AG04450 (cell line): Measurements from ENCODE around the gene GNG2. TPM values are rescaled to one million over a fixed set of nuclear protein-coding genes. Genes with fewer than 3 reads are reported as not detected.

ENCODE experiments used
- CTCF ChIA-PET: fragments of 300-600, 350-600 bp; formaldehyde crosslinking; extraction: SDS; loops from one replicate; lab custom pipeline; 2022; ENCODE audit warnings: antibody characterized with exemption, inconsistent platforms; lab: Charles Lee
- POLR2A ChIA-PET: fragments of 350-600 bp; formaldehyde crosslinking; extraction: SDS; loops from one replicate; lab custom pipeline; 2021; ENCODE audit warnings: antibody characterized with exemption, inconsistent platforms; lab: Yijun Ruan, JAX
- DNase-seq: peaks from one replicate; pipeline ENCODE4 v3.0.0-alpha.2; 2011; ENCODE audit warnings: low read depth, low spot score
- H3K27ac ChIP-seq: one replicate; pipeline ENCODE4 v1.5.1; 2012; ENCODE audit warnings: low read depth, low read length, control low read depth
- H3K27me3 ChIP-seq: one replicate; pipeline ENCODE4 v1.6.0; 2012; ENCODE audit warnings: low read length; ENCODE audit not compliant: control insufficient read depth, insufficient read depth
- H3K4me3 ChIP-seq: 2 replicates; pipeline ENCODE4 v1.5.1; 2011; ENCODE audit warnings: mild to moderate bottlenecking, low read depth, low read length, control low read depth
- H3K9me3 ChIP-seq: 2 replicates; pipeline ENCODE4 v1.5.1; 2012; ENCODE audit warnings: low read length; ENCODE audit not compliant: control insufficient read depth, insufficient read depth
- CTCF ChIP-seq: IDR thresholded peaks from 2 replicates; pipeline ENCODE4 v1.5.1; 2011; ENCODE audit warnings: low read depth, low read length, control low read depth, inconsistent platforms
- polyA plus RNA-seq: library from polyadenylated mRNA; depleted of rRNA; stranded (reverse); fragments of >200 nt; gene quantifications from 2 replicates; pipeline ENCODE4 v1.2.3, GENCODE V29; 2011

GNG2 gene
- polyA plus RNA-seq, 1 experiment: 83.9 TPM

GRCh38 chr14:51867741-51868140, 7.3 kb downstream of the GNG2 start:
- no peak for DNase-seq
- ChIA-PET CTCF (no interaction called here), POLR2A (no interaction called here)
- Histone ChIP-seq H3K27ac (no peak overlapping the region), H3K4me3 (no peak overlapping the region), H3K27me3 (no peaks in the 10 kb centered on the region), H3K9me3 (no peaks in the 10 kb centered on the region)
- TF ChIP-seq CTCF: no peak

- no peak overlapping the region for H3K27ac ChIP-seq
- CTCF ChIA-PET: interaction anchor here (0.8 kb wide), 1 partner anchor 111 kb away, joined by 3 read pairs; no protein-coding TSS in a partner anchor
- POLR2A ChIA-PET: no interaction called here
Measured at GRCh38 chr14:51868405-51868804, 8.0 kb downstream of the GNG2 start.

GRCh38 chr14:51869411-51870100, 9.1 kb downstream of the GNG2 start:
- ChIA-PET POLR2A (no interaction called here), CTCF (interaction anchor here (0.8 kb wide), 1 partner anchor 109 kb away, joined by 3 read pairs; no protein-coding TSS in a partner anchor)
- TF ChIP-seq CTCF: no peak
- Histone ChIP-seq H3K9me3 (no peaks in the 10 kb centered on the region), H3K4me3 (no peak overlapping the region), H3K27me3 (no peaks in the 10 kb centered on the region), H3K27ac (no peak overlapping the region)
- DNase-seq: no peak

More at GRCh38 chr14:51868405-51868804, 8.0 kb downstream of the GNG2 start:
- no peaks in the 10 kb centered on the region for H3K27me3 ChIP-seq
- DNase-seq: no peak
- no peak overlapping the region for H3K4me3 ChIP-seq
- TF ChIP-seq CTCF: no peak
- no peaks in the 10 kb centered on the region for H3K9me3 ChIP-seq

GRCh38 chr14:51870606-51871005, 10.2 kb downstream of the GNG2 start:
- H3K4me3 ChIP-seq: no peak overlapping the region
- POLR2A ChIA-PET: no interaction called here
- no peaks in the 10 kb centered on the region for H3K27me3 ChIP-seq
- no peak overlapping the region for H3K27ac ChIP-seq
- CTCF ChIA-PET: interaction anchor here (0.6 kb wide), 1 partner anchor 10 kb away, joined by 3 read pairs; no protein-coding TSS in a partner anchor
- no peak for DNase-seq
- H3K9me3 ChIP-seq: no peaks in the 10 kb centered on the region
- TF ChIP-seq CTCF: no peak

GRCh38 chr14:51871846-51872245, 11.4 kb downstream of the GNG2 start:
- DNase-seq: no peak
- TF ChIP-seq CTCF: no peak
- no peak overlapping the region for H3K27ac ChIP-seq
- H3K4me3 ChIP-seq: no peak overlapping the region
- H3K27me3 ChIP-seq: no peaks in the 10 kb centered on the region
- ChIA-PET POLR2A (no interaction called here), CTCF (no interaction called here)
- H3K9me3 ChIP-seq: no peaks in the 10 kb centered on the region
